NCI-H187 treated with DMSO at 0.1 percent for 48 hours (cell line): ENCODE measurements around the gene NLN.
"Not testable (repeated sequence)": the region's sequence is repeated elsewhere in the genome, so short reads cannot be mapped to it uniquely, and the experiment has no call there.

Experiments
- DNase-seq: peaks from one replicate; lab custom pipeline; 2025; lab: John Stamatoyannopoulos, UW

The NLN gene

GRCh38 chr5:65734196-65734775, 12.3 kb downstream of the NLN start:
- DNase-seq: not testable (repeated sequence)

DNA sequence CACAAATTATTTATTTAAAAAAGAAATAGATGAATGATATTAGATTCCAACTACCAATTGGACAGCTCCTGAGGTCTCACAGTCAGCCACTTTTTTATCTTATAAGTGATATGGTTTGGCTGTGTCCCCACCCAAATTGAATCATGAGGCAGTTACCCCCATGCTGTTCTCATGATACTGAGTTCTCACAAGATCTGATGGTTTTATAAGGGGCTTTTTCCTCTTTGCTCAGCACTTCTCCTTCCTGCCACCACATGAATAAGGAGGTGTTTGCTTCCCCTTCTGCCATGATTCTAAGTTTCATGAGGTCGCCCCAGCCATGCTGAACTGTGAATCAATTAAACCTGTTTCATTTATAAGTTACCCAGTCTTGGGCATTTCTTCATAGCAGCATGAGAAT, 12.9 kb downstream of the NLN start:
- DNase-seq: no peak

GRCh38 chr5:65736011-65736410, 14.0 kb downstream of the NLN start:
- DNase-seq: no peak

GRCh38 chr5:65737842-65738241, 15.8 kb downstream of the NLN start:
- DNase-seq: no peak

GRCh38 chr5:65738305-65738704, 16.3 kb downstream of the NLN start:
- no peak for DNase-seq

- no peak for DNase-seq
Measured at GRCh38 chr5:65739162-65739561, 17.2 kb downstream of the NLN start.

DNA sequence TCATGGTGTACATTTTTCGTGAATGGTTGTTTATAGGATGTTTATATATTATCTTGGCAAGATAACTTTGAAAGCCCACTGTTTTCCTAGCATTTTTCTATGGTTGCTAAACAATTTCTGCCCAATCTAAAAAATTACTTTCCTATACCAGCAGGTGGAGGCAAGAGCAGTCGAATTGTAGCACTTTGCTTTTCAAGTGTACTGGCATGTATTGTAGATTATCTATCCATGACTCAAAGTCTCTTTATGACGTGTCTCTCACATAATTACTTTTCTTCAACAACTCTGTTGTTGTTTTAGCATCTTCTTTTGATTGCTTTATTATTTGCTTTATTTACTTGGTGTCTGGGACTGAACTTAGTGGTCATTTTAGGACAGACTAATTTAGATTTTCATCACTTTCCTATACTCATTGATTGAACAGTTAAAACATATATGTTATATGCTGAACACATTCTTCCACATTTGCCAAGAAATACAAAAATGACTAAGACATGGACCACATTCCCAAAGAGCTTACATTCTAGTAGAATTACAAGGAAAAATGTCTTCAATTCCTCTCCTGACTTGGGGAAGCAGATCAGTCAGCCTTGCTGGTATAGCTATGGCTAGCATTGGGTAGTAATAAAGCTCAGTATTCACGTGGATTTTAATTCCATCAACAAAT, 20.7 kb downstream of the NLN start:
- no peak for DNase-seq

DNA sequence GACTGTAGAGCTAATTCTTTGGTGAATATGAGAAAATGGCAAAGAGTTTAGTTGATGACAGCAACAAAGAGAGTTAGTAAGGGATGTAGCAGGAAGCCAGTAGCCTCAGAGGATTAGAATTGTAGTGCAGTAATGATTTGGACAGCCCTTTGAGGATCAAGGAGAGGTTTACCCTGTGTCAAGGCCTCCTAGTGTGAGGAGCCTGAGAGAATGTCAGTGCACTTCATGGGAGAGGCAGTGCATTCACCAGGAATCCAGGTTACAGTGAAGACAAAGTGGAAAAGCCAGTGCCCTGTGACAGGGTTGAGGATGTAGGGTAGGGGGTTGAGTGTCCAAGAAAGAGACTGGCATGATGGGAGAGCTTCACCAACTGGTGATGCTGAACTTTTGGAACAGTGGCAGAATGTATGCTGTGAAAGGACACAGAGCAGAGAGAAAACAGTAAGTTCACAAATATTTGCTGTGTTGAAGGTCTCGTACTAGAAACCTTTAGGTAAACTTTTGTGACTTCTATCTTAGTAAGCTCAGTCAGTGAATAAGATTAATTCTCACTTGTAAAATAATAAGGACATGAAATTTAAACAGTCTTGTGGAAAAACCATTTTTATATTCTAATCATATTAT, 27.3 kb downstream of the NLN start:
- no peak for DNase-seq

DNA sequence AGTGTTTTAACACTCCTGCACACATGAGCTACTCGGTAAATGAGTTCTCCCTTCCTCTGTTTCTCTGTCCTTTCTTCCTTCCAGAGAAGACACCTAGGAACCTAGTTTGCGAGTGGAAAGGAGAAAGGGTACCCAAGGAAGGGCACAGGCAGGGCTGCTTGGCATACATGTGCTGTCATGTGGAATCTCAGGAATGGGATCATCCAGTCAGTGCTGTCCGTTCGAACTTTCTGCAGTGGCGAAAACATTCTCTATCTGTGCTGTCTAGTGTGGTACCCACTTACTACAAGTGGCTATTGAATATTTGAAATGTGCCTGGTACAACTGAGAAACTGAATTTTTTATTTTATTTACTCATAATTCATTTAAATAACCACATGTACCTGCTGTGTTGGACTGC, 28.0 kb downstream of the NLN start:
- DNase-seq: no peak

DNA sequence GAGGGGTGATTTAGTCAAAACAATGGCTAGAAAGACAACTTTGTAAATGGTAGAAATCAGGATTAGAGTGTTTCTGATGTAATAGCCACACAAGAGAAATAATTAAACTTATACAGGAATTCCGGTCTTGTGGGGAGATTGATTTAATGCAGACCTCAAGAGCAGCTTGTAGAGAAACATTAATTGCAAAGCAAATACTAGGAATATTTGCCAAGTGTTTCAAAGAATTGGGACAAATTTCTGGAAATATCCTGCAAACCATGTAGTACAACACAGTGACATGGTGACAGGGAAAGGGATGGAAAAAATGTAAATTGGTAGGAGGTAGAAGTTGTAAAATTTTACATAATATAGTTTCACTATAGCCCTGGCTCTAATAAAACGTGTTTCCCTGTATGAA, 28.9 kb downstream of the NLN start:
- DNase-seq: no peak

DNA sequence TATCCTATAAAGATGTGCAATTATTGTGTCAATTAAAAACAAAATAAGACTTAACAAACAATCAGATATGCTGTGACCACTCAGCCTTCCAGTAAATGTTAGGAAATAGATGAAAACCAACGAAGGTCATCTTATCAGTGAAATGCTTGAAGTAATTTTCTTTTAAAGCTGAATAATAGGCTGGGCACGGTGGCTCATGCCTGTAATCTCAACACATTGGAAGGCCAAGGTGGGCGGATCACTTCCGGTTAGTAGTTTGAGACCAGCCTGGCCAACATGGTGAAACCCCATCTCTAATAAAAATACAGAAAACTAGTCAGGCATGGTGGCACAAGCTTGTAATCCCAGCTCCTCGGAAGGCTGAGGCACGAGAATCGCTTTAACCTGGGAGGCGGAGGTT, 31.2 kb downstream of the NLN start:
- no peak for DNase-seq

DNA sequence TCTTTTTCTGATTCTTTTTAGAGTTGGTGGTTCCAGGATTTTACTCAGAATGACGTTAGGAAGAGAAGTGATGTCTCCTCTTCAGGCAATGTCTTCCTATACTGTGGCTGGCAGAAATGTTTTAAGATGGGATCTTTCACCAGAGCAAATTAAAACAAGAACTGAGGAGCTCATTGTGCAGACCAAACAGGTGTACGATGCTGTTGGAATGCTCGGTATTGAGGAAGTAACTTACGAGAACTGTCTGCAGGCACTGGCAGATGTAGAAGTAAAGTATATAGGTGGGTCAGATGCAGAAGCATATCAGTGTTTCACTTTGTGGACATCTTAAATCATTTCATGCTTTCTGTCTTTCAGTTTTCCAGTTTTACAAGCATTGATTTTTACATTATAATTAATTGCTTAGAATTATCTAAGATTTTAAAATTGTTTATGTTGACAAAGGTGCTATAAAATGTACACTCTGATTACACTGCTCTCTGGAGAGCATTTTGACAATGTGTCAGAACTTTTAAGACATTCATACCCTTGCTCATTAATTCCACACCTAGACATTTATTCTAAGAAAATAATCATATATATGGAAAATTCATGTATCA, 36.6 kb downstream of the NLN start:
- DNase-seq: no peak

DNA sequence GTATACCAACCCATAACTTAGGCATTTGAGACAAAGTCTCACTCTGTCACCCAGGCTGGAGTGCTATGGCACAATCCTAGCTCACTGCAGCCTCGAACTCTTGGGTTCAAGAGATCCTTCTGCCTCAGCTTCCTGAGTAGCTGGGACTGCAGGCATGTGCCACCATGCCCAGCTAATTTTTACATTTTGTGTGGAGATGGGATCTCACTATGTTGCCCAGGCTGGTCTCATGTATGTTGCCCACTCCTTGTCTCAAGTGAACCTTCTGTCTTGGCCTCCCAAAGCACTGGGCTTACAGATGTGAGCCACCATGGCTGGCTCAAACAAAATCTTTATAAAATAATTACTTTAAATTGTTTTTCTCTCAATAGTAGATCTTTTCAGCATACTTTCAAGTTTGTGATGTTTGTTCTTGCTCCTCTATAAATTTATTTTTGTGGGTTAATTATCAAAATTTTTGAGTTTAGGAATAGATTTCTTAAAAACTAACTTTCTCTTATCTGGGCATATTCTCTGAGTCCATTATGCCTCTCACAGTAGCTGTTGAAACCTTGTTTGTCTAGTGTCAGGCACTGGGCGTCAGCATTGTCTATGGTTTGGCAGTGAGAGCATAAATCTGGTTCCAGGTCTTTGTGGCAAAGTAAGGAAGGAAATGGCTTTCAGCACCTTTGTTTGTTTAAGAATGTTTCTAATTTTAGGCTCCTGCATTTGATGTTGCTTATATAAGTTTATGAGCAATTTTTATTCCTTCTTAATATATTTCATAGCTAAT, 38.7 kb downstream of the NLN start:
- no peak for DNase-seq

DNA sequence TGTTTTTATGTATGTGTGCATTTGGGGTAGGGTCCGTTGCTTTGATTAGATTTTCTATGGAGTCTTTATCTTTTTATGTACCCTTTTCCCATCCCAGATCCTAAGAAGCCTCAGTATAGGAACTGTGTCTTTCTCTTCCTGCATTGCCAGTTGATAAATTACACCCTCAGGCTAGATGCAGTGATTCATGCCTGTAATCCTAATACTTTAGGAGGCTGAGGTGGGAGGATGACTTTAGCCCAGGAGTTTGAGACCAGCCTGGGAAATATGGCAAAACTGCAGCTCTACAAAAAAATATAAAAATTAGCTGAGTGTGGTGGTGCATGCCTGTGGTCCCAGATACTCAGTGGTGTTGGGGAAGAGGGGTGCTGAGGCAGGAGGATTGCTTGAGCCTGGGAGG, 40.2 kb downstream of the NLN start:
- no peak for DNase-seq

DNA sequence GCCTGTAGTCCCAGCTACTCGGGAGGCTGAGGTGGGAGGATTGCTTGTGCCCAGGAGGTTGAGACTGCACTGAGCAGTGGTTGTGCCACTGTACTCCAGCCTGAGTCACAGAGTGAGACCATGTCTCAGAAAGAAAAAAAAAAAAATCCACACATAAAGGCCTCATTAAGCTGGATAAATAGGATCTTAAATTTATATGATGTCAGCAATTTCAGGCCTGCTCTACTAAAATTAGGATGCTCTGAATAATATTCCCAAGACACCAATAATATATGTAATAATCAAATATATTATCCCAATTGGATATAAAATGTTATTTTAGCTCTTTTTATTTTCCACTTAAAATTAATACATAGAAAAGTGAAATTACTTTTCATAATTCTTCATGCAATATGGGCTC, 43.6 kb downstream of the NLN start:
- DNase-seq: no peak

DNA sequence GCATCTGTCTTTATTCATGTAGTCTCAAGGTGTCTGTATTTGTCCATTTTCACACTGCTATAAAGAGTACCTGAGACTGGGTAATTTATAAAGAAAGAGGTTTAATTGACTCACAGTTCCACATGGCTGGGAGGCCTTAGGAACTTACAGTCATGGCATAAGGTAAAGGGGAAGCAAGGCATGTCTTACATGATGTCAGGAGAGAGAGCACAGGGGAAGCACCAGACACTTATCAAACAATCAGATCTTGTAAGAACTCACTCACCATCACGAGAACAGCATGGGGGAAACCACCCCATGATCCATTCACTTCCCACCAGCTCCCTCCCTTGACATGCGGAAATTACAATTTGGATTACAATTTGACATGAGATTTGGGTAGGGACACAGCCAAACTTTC, 44.2 kb downstream of the NLN start:
- no peak for DNase-seq

DNA sequence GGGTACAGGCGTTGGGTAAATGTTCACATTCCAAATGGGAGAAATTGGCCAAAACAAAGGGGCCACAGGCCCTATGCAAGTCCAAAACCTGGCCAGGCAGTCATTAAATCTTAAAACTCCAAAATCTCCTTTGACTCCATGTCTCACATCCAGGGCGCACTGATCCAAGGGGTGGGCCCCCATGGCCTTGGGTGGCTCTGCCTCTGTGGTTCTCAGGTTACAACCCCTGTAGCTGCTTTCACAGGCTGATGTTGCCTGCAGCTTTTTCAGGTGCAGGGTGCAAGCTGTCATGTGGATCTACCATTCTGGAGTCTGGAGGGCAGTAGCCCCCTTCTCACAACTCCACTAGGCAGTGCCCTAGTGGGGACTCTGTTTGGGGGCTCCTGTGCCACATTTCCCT, 44.8 kb downstream of the NLN start:
- no peak for DNase-seq

- no peak for DNase-seq
Measured at GRCh38 chr5:65767565-65767964, 45.6 kb downstream of the NLN start.

- no peak for DNase-seq
Measured at GRCh38 chr5:65768723-65769346, 46.8 kb downstream of the NLN start.

GRCh38 chr5:65769539-65769938, 47.5 kb downstream of the NLN start:
- DNase-seq: no peak

DNA sequence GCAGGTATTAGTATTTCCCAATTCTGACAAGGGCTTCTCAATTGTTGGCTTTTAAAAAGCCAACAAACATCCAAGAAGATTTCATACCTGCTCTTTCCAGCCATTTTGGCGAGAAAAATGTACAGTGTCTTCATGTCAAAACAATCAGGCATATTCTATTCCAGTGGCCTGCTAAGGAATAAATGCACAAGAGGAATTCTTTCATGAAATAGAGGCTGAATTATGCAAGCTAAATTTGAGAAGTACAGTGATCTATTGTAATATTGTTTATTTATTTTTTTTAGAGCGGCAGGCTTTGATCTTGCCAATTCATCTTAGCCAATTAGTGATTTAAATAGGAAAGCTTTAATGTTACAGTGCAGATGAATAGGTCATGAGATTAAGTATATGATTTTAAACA, 49.3 kb downstream of the NLN start:
- DNase-seq: no peak

DNA sequence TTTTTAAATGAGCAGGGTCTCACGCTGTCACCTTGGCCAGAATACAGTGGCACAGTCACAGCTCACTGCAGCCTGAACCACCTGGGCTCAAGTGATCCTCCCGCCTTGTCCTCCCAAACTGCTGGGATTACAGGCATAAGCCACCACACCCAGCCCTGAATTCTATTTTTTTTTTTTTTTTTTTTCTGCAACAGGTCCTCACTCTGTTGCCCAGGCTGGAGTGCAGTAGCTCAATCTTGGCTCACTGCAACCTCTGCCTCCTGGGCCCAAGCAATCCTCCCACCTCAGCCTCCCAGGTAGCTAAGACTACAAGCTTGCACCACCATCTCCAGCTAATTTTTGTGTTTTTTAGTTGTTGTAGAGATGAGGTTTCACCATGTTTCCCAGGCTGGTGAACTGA, 51.0 kb downstream of the NLN start:
- DNase-seq: not testable (repeated sequence)
